Astrocyte (in vitro differentiated cells and primary cell): ENCODE data around the gene CD99.

Source experiments
- CTCF ChIP-seq: IDR thresholded peaks from 2 replicates; pipeline ENCODE4 v1.5.1; 2011; ENCODE audit warnings: low read depth, mild to moderate bottlenecking, inconsistent platforms, low read length, moderate library complexity; ENCODE audit not compliant: insufficient read depth
- EZH2 ChIP-seq: IDR thresholded peaks from 2 replicates; pipeline ENCODE4 v1.6.1; 2012; ENCODE audit warnings: mild to moderate bottlenecking, low read length, inconsistent platforms; ENCODE audit not compliant: insufficient read depth

- no peak for TF ChIP-seq CTCF
- TF ChIP-seq EZH2, result no peak
Observed at GRCh38 chrX:2748815-2749188, 57.7 kb downstream of the CD99 start.
